Right lobe of liver (tissue), 4 donors: ENCODE results near the gene DCANP1.

Experiments used
- CTCF ChIP-seq, 4 donors: fragments of 200-600 bp in 3 of 4; fragments of 450-650 bp in 1 of 4; IDR thresholded peaks; one replicate each; pipeline versions ENCODE4 v1.5.1 to v1.8.0; 2016 to 2022; ENCODE audit warnings: antibody characterized with exemption in 4 of 4, mild to moderate bottlenecking in 2 of 4
- POLR2A ChIP-seq: fragments of 450-650 bp; IDR thresholded peaks from one replicate; pipeline ENCODE4 v1.6.1; 2017; ENCODE audit warnings: antibody characterized with exemption, mild to moderate bottlenecking
- donor health status: DM: no; HTN: no; CAD: no.
- donor health status: DM: no; HTN: no; CAD: no.
- donor health status: DM: no; HTN: yes; CAD: no.

GRCh38 chr5:135483254-135483653 lies 36.1 kb upstream of the DCANP1 start:
- TF ChIP-seq POLR2A (no peak), CTCF (IDR thresholded peaks at IDR 0.05) (no peak)
